ENCODE measurements around the gene GLRX5. TPM values are rescaled to one million over a fixed set of nuclear protein-coding genes. Genes with fewer than 3 reads are reported as not detected.
"Not testable (repeated sequence)": the region's sequence is repeated elsewhere in the genome, so short reads cannot be mapped to it uniquely, and the experiment has no call there.

Gene GLRX5
- total RNA-seq, 1 donor from 2014 or later = 85.4 TPM

GRCh38 chr14:95569440-95569839, 34.6 kb downstream of the GLRX5 start:
- ATAC-seq (ENCODE audit: poor library complexity) (no peak), DNase-seq (no peak)
- intact Hi-C loops (cut with DNase I) = loop anchor here (10.0 kb wide), 2 partner anchors 115 to 705 kb away; partner anchors contain the start of gene TCL1B

- no peak for DNase-seq
- ATAC-seq (ENCODE audit: poor library complexity) = no peak
Observed at GRCh38 chr14:95573313-95573712, 38.5 kb downstream of the GLRX5 start.

GRCh38 chr14:95575840-95576473, 41.1 kb downstream of the GLRX5 start:
- DNase-seq (no peak), ATAC-seq (ENCODE audit: poor library complexity) (no peak)
- intact Hi-C loops (cut with DNase I) = no loop called here

More at GRCh38 chr14:95573313-95573712, 38.5 kb downstream of the GLRX5 start:
- intact Hi-C loops (cut with DNase I) = no loop called here

GRCh38 chr14:95577067-95577800, 42.4 kb downstream of the GLRX5 start:
- intact Hi-C loops (cut with DNase I) = no loop called here
- DNase-seq = no peak
- ATAC-seq (ENCODE audit: poor library complexity) = no peak

- ATAC-seq (ENCODE audit: poor library complexity) (no peak), DNase-seq (no peak)
- intact Hi-C loops (cut with DNase I) = no loop called here
Observed at GRCh38 chr14:95577870-95578269, 43.0 kb downstream of the GLRX5 start.

- not testable (repeated sequence) for ATAC-seq (ENCODE audit: poor library complexity); DNase-seq
Observed at GRCh38 chr14:95583836-95584617, 49.2 kb downstream of the GLRX5 start.

GRCh38 chr14:95585953-95586620, 51.2 kb downstream of the GLRX5 start:
- intact Hi-C loops (cut with DNase I) = no loop called here
- DNase-seq (no peak), ATAC-seq (ENCODE audit: poor library complexity) (no peak)

More at GRCh38 chr14:95583836-95584617, 49.2 kb downstream of the GLRX5 start:
- intact Hi-C loops (cut with DNase I) = not testable (repeated sequence)

- DNase-seq; ATAC-seq (ENCODE audit: poor library complexity); intact Hi-C loops (cut with DNase I): not testable (repeated sequence)
Observed at GRCh38 chr14:95591182-95591581, 56.3 kb downstream of the GLRX5 start.

Other genes with a start within 250 kb of the GLRX5 start
- 9.0 TPM for gene CLMN, start 215.1 kb upstream of the GLRX5 start, total RNA-seq
- 15.1 TPM for gene SYNE3, start 18.4 kb upstream of the GLRX5 start, total RNA-seq
- not detected for gene TCL1B, start 151.4 kb downstream of the GLRX5 start, total RNA-seq
- gene TCL1A, start 179.1 kb downstream of the GLRX5 start, total RNA-seq = not detected